HL-60 (cell line): ENCODE measurements around the gene RTL3.

Experiments used
- CTCF ChIP-seq: IDR thresholded peaks from one replicate; pipeline ENCODE4 v1.5.1; 2011; ENCODE audit warnings: low read length, control low read depth, inconsistent platforms; ENCODE audit not compliant: insufficient read depth
- POLR2AphosphoS5 ChIP-seq: IDR thresholded peaks from 2 replicates; pipeline ENCODE4 v1.6.1; 2012; ENCODE audit warnings: low read depth
- REST ChIP-seq: IDR thresholded peaks from 2 replicates; pipeline ENCODE4 v1.6.1; 2012; ENCODE audit warnings: low read depth; ENCODE audit not compliant: insufficient replicate concordance

DNA sequence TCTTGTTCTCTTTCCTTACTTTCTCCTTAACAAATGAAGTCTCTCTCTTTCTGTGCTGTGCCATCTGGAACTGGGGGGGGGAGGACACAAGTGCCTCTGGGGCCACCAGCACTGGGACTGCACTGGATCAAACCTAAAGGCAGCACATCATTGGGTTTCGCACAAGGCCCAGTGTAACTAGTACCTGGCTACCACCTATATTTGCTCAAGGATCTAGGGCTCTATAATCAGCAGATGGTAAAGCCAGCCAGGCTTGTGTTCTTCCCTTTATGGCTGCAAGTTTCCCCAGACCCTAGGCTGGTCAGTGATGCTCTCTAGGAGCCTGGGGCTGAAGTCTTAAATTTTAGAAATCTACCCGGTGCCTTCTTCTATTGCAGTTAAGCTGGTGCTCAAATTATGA is 40.1 kb downstream of the RTL3 start:
- TF ChIP-seq CTCF (no peak), POLR2AphosphoS5 (no peak), REST (no peak)
